SK-N-SH (cell line): ENCODE measurements around the gene VMP1. TPM values are rescaled to one million over a fixed set of nuclear protein-coding genes. Genes with fewer than 3 reads are reported as not detected.

ENCODE experiments used
- CTCF ChIA-PET: fragments of 300-600, 350-600 bp; formaldehyde crosslinking; extraction: SDS; loops from one replicate; lab custom pipeline; 2021; lab: Yijun Ruan, JAX
- POLR2A ChIA-PET: fragments of 350-600 bp; sonication (Branson Sonifier 250); formaldehyde crosslinking; extraction: SDS; loops from one replicate; lab custom pipeline; 2020; ENCODE audit warnings: antibody characterized with exemption, inconsistent platforms; lab: Yijun Ruan, JAX
- DNase-seq: peaks from one replicate; pipeline ENCODE4 v3.0.0; 2012
- H2AFZ ChIP-seq: fragments of 200-600 bp; sonication (generic); 2 replicates; pipeline ENCODE4 v1.8.1; 2016; ENCODE audit warnings: antibody characterized with exemption, mild to moderate bottlenecking, low read depth
- H3F3A ChIP-seq: fragments of 200-600 bp; sonication (generic); replicated peaks from 2 replicates; pipeline ENCODE3; 2016; ENCODE audit warnings: antibody characterized with exemption, mild to moderate bottlenecking; ENCODE audit not compliant: insufficient read depth
- H3K27ac ChIP-seq, 2 experiments: fragments of 200-500 bp in 1 of 2; fragments of 200-600 bp in 1 of 2; sonication (Bioruptor generic) in 1 of 2; sonication (generic), shearing (Covaris generic) in 1 of 2; 2 replicates each; pipeline versions ENCODE4 v1.5.1 to v1.6.1; 2014 to 2016; ENCODE audit warnings: low read depth in 2 of 2, inconsistent platforms in 1 of 2, low read length in 1 of 2, mild to moderate bottlenecking in 1 of 2, mixed read lengths in 1 of 2
- H3K27me3 ChIP-seq: fragments of 200-600 bp; sonication (generic), shearing (Covaris generic); 2 replicates; pipeline ENCODE4 v1.6.1; 2016; ENCODE audit warnings: mixed run types; ENCODE audit not compliant: insufficient read depth
- H3K36me3 ChIP-seq, 2 experiments: fragments of 200-500 bp in 1 of 2; fragments of 200-600 bp in 1 of 2; sonication (Bioruptor generic) in 1 of 2; sonication (generic) in 1 of 2; replicated peaks in 1 of 2; 2 replicates each; pipeline versions ENCODE3 to v1.5.1; 2014 to 2016; ENCODE audit warnings: low read length in 1 of 2, mild to moderate bottlenecking in 1 of 2; ENCODE audit not compliant: insufficient read depth in 2 of 2, control insufficient read depth in 1 of 2
- H3K4me1 ChIP-seq, 2 experiments: fragments of 200-500 bp in 1 of 2; fragments of 200-600 bp in 1 of 2; sonication (Bioruptor generic) in 1 of 2; sonication (generic), shearing (Covaris generic) in 1 of 2; 2 replicates each; pipeline versions ENCODE4 v1.5.1 to v1.6.1; 2014 to 2016; ENCODE audit warnings: low read depth in 1 of 2, low read length in 1 of 2, mixed run types in 1 of 2; ENCODE audit not compliant: insufficient read depth in 2 of 2, control insufficient read depth in 1 of 2
- H3K4me2 ChIP-seq: fragments of 200-600 bp; sonication (generic), shearing (Covaris generic); 2 replicates; pipeline ENCODE4 v1.6.1; 2017; ENCODE audit warnings: mixed run types
- H3K4me3 ChIP-seq, 2 experiments: fragments of 200-500 bp in 1 of 2; fragments of 200-600 bp in 1 of 2; sonication (Bioruptor generic) in 1 of 2; sonication (generic), shearing (Covaris generic) in 1 of 2; 2 replicates each; pipeline versions ENCODE4 v1.5.1 to v1.8.1; 2014 to 2016; ENCODE audit warnings: low read depth in 2 of 2, inconsistent platforms in 1 of 2, low read length in 1 of 2, mild to moderate bottlenecking in 1 of 2, mixed read lengths in 1 of 2, moderate library complexity in 1 of 2
- H3K79me2 ChIP-seq: fragments of 200-600 bp; sonication (generic); 2 replicates; pipeline ENCODE4 v1.8.1; 2017; ENCODE audit warnings: mild to moderate bottlenecking; ENCODE audit not compliant: insufficient read depth
- H3K9ac ChIP-seq: fragments of 200-600 bp; sonication (generic); 2 replicates; pipeline ENCODE4 v1.6.1; 2017; ENCODE audit warnings: mixed run types
- H3K9me2 ChIP-seq: fragments of 200-600 bp; sonication (generic); 2 replicates; pipeline ENCODE4 v1.6.1; 2017; ENCODE audit warnings: mixed run types
- H3K9me3 ChIP-seq: fragments of 200-600 bp; sonication (generic); 2 replicates; pipeline ENCODE4 v1.6.1; 2017; ENCODE audit warnings: mixed run types, mild to moderate bottlenecking, moderate library complexity
- H4K20me1 ChIP-seq: fragments of 200-600 bp; sonication (generic); 2 replicates; pipeline ENCODE4 v1.6.1; 2017; ENCODE audit warnings: mild to moderate bottlenecking, mixed run types; ENCODE audit not compliant: insufficient read depth
- CHD2 ChIP-seq: fragments of 150-350 bp; IDR thresholded peaks from 2 replicates; pipeline ENCODE4 v1.6.1; 2018; ENCODE audit warnings: low read length; ENCODE audit not compliant: partially characterized antibody
- ELF1 ChIP-seq: IDR thresholded peaks from 2 replicates; pipeline ENCODE4 v1.4.0; 2012
- FOXJ3 ChIP-seq: sonication (generic); formaldehyde crosslinking; IDR thresholded peaks from 2 replicates; pipeline ENCODE4 v1.5.1; 2020; ENCODE audit warnings: mild to moderate bottlenecking, missing genetic modification reagents
- FOXM1 ChIP-seq: IDR thresholded peaks from 2 replicates; pipeline ENCODE4 v1.4.0; 2012; ENCODE audit warnings: low read depth, mild to moderate bottlenecking
- GATA2 ChIP-seq: sonication (generic); formaldehyde crosslinking; IDR thresholded peaks from 2 replicates; pipeline ENCODE4 v1.5.0; 2020; ENCODE audit warnings: mild to moderate bottlenecking, missing genetic modification reagents
- MEF2A ChIP-seq: IDR thresholded peaks from 2 replicates; pipeline ENCODE4 v1.4.0; 2012; ENCODE audit warnings: low read depth, borderline replicate concordance
- NFIC ChIP-seq: IDR thresholded peaks from 2 replicates; pipeline ENCODE4 v1.4.0; 2012; ENCODE audit warnings: borderline replicate concordance
- PBX3 ChIP-seq: IDR thresholded peaks from 2 replicates; pipeline ENCODE4; 2012
- POLR2AphosphoS5 ChIP-seq: IDR thresholded peaks from 2 replicates; pipeline ENCODE4 v1.6.1; 2012; ENCODE audit warnings: low read depth, low read length
- REST ChIP-seq: IDR thresholded peaks from 2 replicates; pipeline ENCODE4 v1.6.1; 2012; ENCODE audit warnings: mild to moderate bottlenecking, low read depth, low read length, moderate library complexity
- SMC3 ChIP-seq: IDR thresholded peaks from 2 replicates; pipeline ENCODE4 v1.6.1; 2012; ENCODE audit warnings: low read depth, low read length, improper control_type of control experiment
- TAF1 ChIP-seq: IDR thresholded peaks from 2 replicates; pipeline ENCODE4 v1.6.1; 2012; ENCODE audit warnings: low read depth, mild to moderate bottlenecking, low read length, moderate library complexity, borderline replicate concordance
- USF1 ChIP-seq: IDR thresholded peaks from 2 replicates; pipeline ENCODE4 v1.4.0; 2012; ENCODE audit warnings: low read depth, borderline replicate concordance
- YY1 ChIP-seq: IDR thresholded peaks from 2 replicates; pipeline ENCODE4 v1.4.0; 2012; ENCODE audit warnings: low read depth, mild to moderate bottlenecking
- WGBS: methylation state at CpG from one replicate; pipeline ENCODE4 v1.1.6; 2017; ENCODE audit warnings: low lambda C conversion rate; 5-methylcytosine and 5-hydroxymethylcytosine counted together
- polyA plus RNA-seq, 3 experiments: library from polyadenylated mRNA; depleted of rRNA; stranded (reverse); fragments of >200 nt; gene quantifications; 2 replicates each; pipeline ENCODE4 v1.2.3, GENCODE V29; 2012

The VMP1 gene
- polyA plus RNA-seq, 1 of the 3 experiments (the other 2 are of a cell fraction) = 169 TPM

- no peak for TF ChIP-seq REST
- TF ChIP-seq FOXM1 = no peak
- TF ChIP-seq SMC3 = peak; percentile 77
- no peak for TF ChIP-seq FOXJ3 (CRISPR knock-in tag)
- TF ChIP-seq POLR2AphosphoS5 = no peak
These were observed 39.5 kb downstream of the VMP1 start (continued) for GRCh38 chr17:59746849-59747445.

GRCh38 chr17:59748591-59748990 lies 41.1 kb downstream of the VMP1 start:
- H3K9me2 ChIP-seq = no peaks in the 10 kb centered on the region
- no peak overlapping the region for H3K4me3 ChIP-seq
- H3K9ac ChIP-seq = no peak overlapping the region
- CTCF ChIA-PET = interaction anchor here (1.0 to 3.4 kb wide), 10 partner anchors 15 to 292 kb away, joined by 3 to 13 read pairs (median 6); no protein-coding TSS in a partner anchor
- no peaks in the 10 kb centered on the region for H3K27me3 ChIP-seq
- WGBS = 94% methylated on average over 1 of the region's 1 CpG
- TF ChIP-seq MEF2A = no peak
- H2AFZ ChIP-seq = no peak overlapping the region
- peak overlapping the region in 1 of 2 experiments; percentile 4; a peak in 1 of 4 replicates for H3K27ac ChIP-seq
- H3K4me1 ChIP-seq = peaks cover 0 to 14% of the 10 kb centered on the region in 2 experiments; a peak in 2 of 4 replicates
- H3K4me2 ChIP-seq = no peak overlapping the region
- peaks cover 4 to 14% of the 10 kb centered on the region in 2 experiments for H3K36me3 ChIP-seq
- H3F3A ChIP-seq = peaks cover 36% of the 10 kb centered on the region
- DNase-seq = no peak
- H3K79me2 ChIP-seq = peaks cover 44% of the 10 kb centered on the region
- POLR2A ChIA-PET = no interaction called here
- 0 out of 2 replicates have a peak, but pooled peaks cover 4% of the 10 kb centered on the region for H3K9me3 ChIP-seq
- no peaks in the 10 kb centered on the region for H4K20me1 ChIP-seq

GRCh38 chr17:59751955-59752413 lies 44.5 kb downstream of the VMP1 start:
- H3K9me3 ChIP-seq = no peaks in the 10 kb centered on the region
- peaks cover 0 to 34% of the 10 kb centered on the region in 2 experiments; a peak in 3 of 4 replicates for H3K4me1 ChIP-seq
- peaks cover 47% of the 10 kb centered on the region for H3F3A ChIP-seq
- H3K4me2 ChIP-seq = peak overlapping the region; percentile 1; the same call in 1 of the 2 replicates
- H3K4me3 ChIP-seq = no peak overlapping the region
- 90% methylated on average over 11 of the region's 11 CpGs for WGBS
- ChIA-PET CTCF (interaction anchor here (0.6 to 4.6 kb wide), 19 partner anchors 9 to 285 kb away, joined by 3 to 33 read pairs (median 7); no protein-coding TSS in a partner anchor), POLR2A (interaction anchor here (0.6 kb wide), 1 partner anchor 389 kb away, joined by 5 read pairs; no protein-coding TSS in a partner anchor)
- H3K9me2 ChIP-seq = no peaks in the 10 kb centered on the region
- no peak for DNase-seq
- H3K27ac ChIP-seq = peak overlapping the region; percentile 62 to 99; a peak in 3 of 4 replicates
- H2AFZ ChIP-seq = no peak overlapping the region; the same call in 1 of the 2 replicates
- peaks cover 52% of the 10 kb centered on the region for H3K79me2 ChIP-seq
- H3K36me3 ChIP-seq = peaks cover 0 to 3% of the 10 kb centered on the region in 2 experiments
- H3K9ac ChIP-seq = peak overlapping the region; percentile 89; the same call in 1 of the 2 replicates
- H4K20me1 ChIP-seq = no peaks in the 10 kb centered on the region
- no peaks in the 10 kb centered on the region for H3K27me3 ChIP-seq
- TF ChIP-seq GATA2 (CRISPR knock-in tag) (no peak), ELF1 (no peak), NFIC (no peak), YY1 (no peak), REST (no peak), PBX3 (no peak), USF1 (no peak), TAF1 (no peak), CHD2 (no peak)
